ENCODE results near the gene DCTN4.

- TF ChIP-seq CTCF (IDR thresholded peaks at IDR 0.05): no peak
- no peak for TF ChIP-seq POLR2A (IDR thresholded peaks at IDR 0.05)
These were observed 31.3 kb upstream of the DCTN4 start for GRCh38 chr5:150789943-150790611.

Data from breast epithelium (tissue), 3 donors.